Caco-2 (cell line): Measurements from ENCODE around the gene SNX6. TPM values are rescaled to one million over a fixed set of nuclear protein-coding genes. Genes with fewer than 3 reads are reported as not detected.
"Not testable (repeated sequence)": the region's sequence is repeated elsewhere in the genome, so short reads cannot be mapped to it uniquely, and the experiment has no call there.

Source experiments
- BruUV-seq: library from RNA; stranded (reverse); fragments of 400-500 nt; replicated peaks from 2 replicates; lab custom pipeline; 2021; lab: Mats Ljungman, UMichigan
- CTCF ChIA-PET: fragments of 300-600 bp; sonication (Branson Sonifier 250); formaldehyde crosslinking; loops from one replicate; lab custom pipeline; 2022; ENCODE audit warnings: antibody characterized with exemption; lab: Charles Lee
- POLR2A ChIA-PET: fragments of 300-600 bp; sonication (Branson Sonifier 250); formaldehyde crosslinking; loops from one replicate; lab custom pipeline; 2022; ENCODE audit warnings: antibody characterized with exemption; lab: Charles Lee
- DNase-seq, 2 experiments: peaks; one replicate each; pipeline versions ENCODE4 v3.0.0 to v3.0.0-alpha.2; 2020 to 2022
- H3K27me3 ChIP-seq: replicated peaks from 2 replicates; pipeline ENCODE4 v1.6.0; 2011; ENCODE audit warnings: low read length; ENCODE audit not compliant: control insufficient read depth, insufficient read depth
- H3K36me3 ChIP-seq: 2 replicates; pipeline ENCODE4 v1.5.1; 2011; ENCODE audit warnings: low read length; ENCODE audit not compliant: control insufficient read depth, insufficient read depth
- H3K4me1 ChIP-seq: fragments of 250-450 bp; sonication (Bioruptor Pico); 2 replicates; pipeline ENCODE4 v1.5.1; 2020; ENCODE audit warnings: mild to moderate bottlenecking
- H3K4me3 ChIP-seq: 2 replicates; pipeline ENCODE4 v1.5.1; 2011; ENCODE audit warnings: low read depth, mild to moderate bottlenecking, control low read depth, low read length
- H3K9me3 ChIP-seq: fragments of 250-450 bp; sonication (Bioruptor Pico); 2 replicates; pipeline ENCODE4 v1.5.1; 2020; ENCODE audit warnings: mild to moderate bottlenecking, moderate library complexity
- H3K27ac Mint-ChIP-seq: one replicate; pipeline ENCODE4 v1.8.0; 2022; ENCODE audit warnings: mixed read lengths; ENCODE audit not compliant: unreplicated experiment
- H3K27me3 Mint-ChIP-seq: one replicate; pipeline ENCODE4 v1.8.0; 2022; ENCODE audit warnings: mixed read lengths; ENCODE audit not compliant: insufficient read depth, unreplicated experiment
- H3K36me3 Mint-ChIP-seq: one replicate; pipeline ENCODE4 v1.8.0; 2022; ENCODE audit warnings: mild to moderate bottlenecking, mixed read lengths; ENCODE audit not compliant: insufficient read depth, unreplicated experiment
- H3K4me1 Mint-ChIP-seq: one replicate; pipeline ENCODE4 v1.8.0; 2022; ENCODE audit warnings: low read depth, mixed read lengths; ENCODE audit not compliant: unreplicated experiment
- H3K4me3 Mint-ChIP-seq: one replicate; pipeline ENCODE4 v1.8.0; 2022; ENCODE audit warnings: mild to moderate bottlenecking, moderate library complexity, mixed read lengths; ENCODE audit not compliant: unreplicated experiment
- H3K9me3 Mint-ChIP-seq: one replicate; pipeline ENCODE4 v1.8.0; 2022; ENCODE audit warnings: mixed read lengths; ENCODE audit not compliant: unreplicated experiment
- CTCF ChIP-seq, 2 experiments: fragments of 200-600 bp in 1 of 2; IDR thresholded peaks; 1 replicate in 1 of 2; 2 replicates in 1 of 2; pipeline versions ENCODE4 v1.5.1 to v1.8.0; 2011 to 2022; ENCODE audit warnings: antibody characterized with exemption in 1 of 2, control low read depth in 1 of 2, inconsistent platforms in 1 of 2, low read depth in 1 of 2, low read length in 1 of 2, mild to moderate bottlenecking in 1 of 2, moderate library complexity in 1 of 2; ENCODE audit not compliant: insufficient read depth in 1 of 2, severe bottlenecking in 1 of 2, unreplicated experiment in 1 of 2
- intact Hi-C: fragments of 100-400 bp; cut with micrococcal nuclease; formaldehyde crosslinking; loops from one replicate; pipeline ENCODE4 v1.10.0; 2022; ENCODE audit not compliant: unreplicated experiment
- total RNA-seq: library from RNA; stranded (reverse); gene quantifications from 2 replicates; pipeline ENCODE4 v1.2.3, GENCODE V29; 2022

The SNX6 gene
- total RNA-seq, 1 experiment from 2014 or later = 106 TPM

GRCh38 chr14:34640826-34641225 lies 10.9 kb upstream of the SNX6 start:
- H3K9me3 ChIP-seq = no peaks in the 10 kb centered on the region
- H3K4me1 ChIP-seq = no peaks in the 10 kb centered on the region; the same call in 1 of the 2 replicates
- no peaks in the 10 kb centered on the region for H3K36me3 ChIP-seq
- Mint-ChIP-seq H3K27me3 (no peaks in the 10 kb centered on the region), H3K36me3 (no peaks in the 10 kb centered on the region), H3K4me1 (peaks cover 5% of the 10 kb centered on the region), H3K9me3 (no peaks in the 10 kb centered on the region), H3K4me3 (no peak overlapping the region), H3K27ac (no peak overlapping the region)
- no peak for TF ChIP-seq CTCF (IDR thresholded peaks at IDR 0.05; ENCODE audit: insufficient read depth in 1 of 2, low read depth in 1 of 2, low read length in 1 of 2, severe bottlenecking in 1 of 2, unreplicated experiment in 1 of 2)
- CTCF ChIA-PET = no interaction called here
- DNase-seq = no peak
- no TSS peak for BruUV-seq
- intact Hi-C loops = no loop called here
- POLR2A ChIA-PET = no interaction called here
- no peaks in the 10 kb centered on the region for H3K27me3 ChIP-seq
- no peak overlapping the region for H3K4me3 ChIP-seq

- POLR2A ChIA-PET, H3K4me1 ChIP-seq, BruUV-seq, intact Hi-C loops, H3K9me3 ChIP-seq, H3K4me3 Mint-ChIP-seq, H3K36me3 Mint-ChIP-seq, DNase-seq, H3K4me3 ChIP-seq, H3K4me1 Mint-ChIP-seq, H3K27me3 ChIP-seq, H3K36me3 ChIP-seq, CTCF ChIA-PET, H3K27me3 Mint-ChIP-seq, H3K27ac Mint-ChIP-seq: not testable (repeated sequence)
- peaks cover 10% of the 10 kb centered on the region for H3K9me3 Mint-ChIP-seq
Measured at GRCh38 chr14:34634360-34634771, 4.4 kb upstream of the SNX6 start.

GRCh38 chr14:34633742-34634141 lies 3.8 kb upstream of the SNX6 start:
- H3K4me1 ChIP-seq = peaks cover 6% of the 10 kb centered on the region; the same call in 1 of the 2 replicates
- CTCF ChIA-PET = no interaction called here
- peaks cover 6% of the 10 kb centered on the region for H3K36me3 Mint-ChIP-seq
- no peak for DNase-seq
- no peak for TF ChIP-seq CTCF (IDR thresholded peaks at IDR 0.05; ENCODE audit: insufficient read depth in 1 of 2, low read depth in 1 of 2, low read length in 1 of 2, severe bottlenecking in 1 of 2, unreplicated experiment in 1 of 2)
- no peaks in the 10 kb centered on the region for H3K27me3 ChIP-seq
- peaks cover 7% of the 10 kb centered on the region for H3K4me1 Mint-ChIP-seq
- peaks cover 10% of the 10 kb centered on the region for H3K9me3 Mint-ChIP-seq
- no peak overlapping the region for H3K4me3 Mint-ChIP-seq
- no peaks in the 10 kb centered on the region for H3K27me3 Mint-ChIP-seq
- POLR2A ChIA-PET = no interaction called here
- H3K4me3 ChIP-seq = no peak overlapping the region
- no peak overlapping the region for H3K27ac Mint-ChIP-seq
- H3K9me3 ChIP-seq = no peaks in the 10 kb centered on the region
- no peaks in the 10 kb centered on the region for H3K36me3 ChIP-seq
- intact Hi-C loops = no loop called here
- no TSS peak for BruUV-seq
